NCI-H187 (cell line): Measurements from ENCODE around the gene NFAT5.

Source experiments
- DNase-seq, 2 experiments: peaks; one replicate each; lab custom pipeline; 2025; lab: John Stamatoyannopoulos, UW

The NFAT5 gene

GRCh38 chr16:69644790-69645189 is 79.0 kb downstream of the NFAT5 start:
- DNase-seq: no peak

GRCh38 chr16:69647020-69647419 is 81.3 kb downstream of the NFAT5 start:
- DNase-seq: no peak

- no peak for DNase-seq
Observed at GRCh38 chr16:69651217-69651616, 85.5 kb downstream of the NFAT5 start.

GRCh38 chr16:69654280-69654931 is 88.6 kb downstream of the NFAT5 start:
- DNase-seq: no peak

- no peak for DNase-seq
Observed at GRCh38 chr16:69660166-69660565, 94.4 kb downstream of the NFAT5 start.

GRCh38 chr16:69662901-69663300 is 97.1 kb downstream of the NFAT5 start:
- no peak for DNase-seq

GRCh38 chr16:69663846-69664245 is 98.1 kb downstream of the NFAT5 start:
- DNase-seq: no peak

- DNase-seq: no peak
Observed at GRCh38 chr16:69669577-69669976, 103.8 kb downstream of the NFAT5 start.

GRCh38 chr16:69672315-69672997 is 106.7 kb downstream of the NFAT5 start:
- DNase-seq: no peak

- DNase-seq: no peak
Observed at GRCh38 chr16:69672998-69673713, 107.4 kb downstream of the NFAT5 start.

GRCh38 chr16:69680358-69680757 is 114.6 kb downstream of the NFAT5 start:
- no peak for DNase-seq

GRCh38 chr16:69688589-69688988 is 122.8 kb downstream of the NFAT5 start:
- DNase-seq: no peak

GRCh38 chr16:69691980-69692911 is 126.5 kb downstream of the NFAT5 start:
- no peak for DNase-seq

- DNase-seq: no peak
Observed at GRCh38 chr16:69693916-69694315, 128.2 kb downstream of the NFAT5 start.

- no peak for DNase-seq
Observed at GRCh38 chr16:69698404-69698803, 132.6 kb downstream of the NFAT5 start.

- DNase-seq: no peak
Observed at GRCh38 chr16:69699915-69700314, 134.1 kb downstream of the NFAT5 start.

- DNase-seq: no peak
Observed at GRCh38 chr16:69701452-69701851, 135.7 kb downstream of the NFAT5 start.

GRCh38 chr16:69701866-69702265 is 136.1 kb downstream of the NFAT5 start:
- no peak for DNase-seq

- no peak for DNase-seq
Observed at GRCh38 chr16:69703638-69704037, 137.9 kb downstream of the NFAT5 start.

GRCh38 chr16:69706256-69706974 is 140.6 kb downstream of the NFAT5 start:
- DNase-seq: no peak

GRCh38 chr16:69706975-69707340 is 141.2 kb downstream of the NFAT5 start:
- no peak for DNase-seq
